IPS-18a (cell line): Measurements from ENCODE around the gene TMEM209.

Source experiments
- H3K27ac ChIP-seq: one replicate; pipeline ENCODE4 v1.5.1; 2013; ENCODE audit warnings: low read length
- H3K27me3 ChIP-seq: one replicate; pipeline ENCODE4 v1.6.1; 2013; ENCODE audit warnings: mild to moderate bottlenecking, low read length; ENCODE audit not compliant: control insufficient read depth, insufficient read depth
- H3K36me3 ChIP-seq: one replicate; pipeline ENCODE4 v1.6.1; 2013; ENCODE audit warnings: low read depth, low read length; ENCODE audit not compliant: control insufficient read depth
- H3K4me1 ChIP-seq: one replicate; pipeline ENCODE4 v1.6.1; 2013; ENCODE audit warnings: low read depth, low read length; ENCODE audit not compliant: control insufficient read depth
- H3K4me3 ChIP-seq: one replicate; pipeline ENCODE4 v1.5.1; 2013; ENCODE audit warnings: low read length
- H3K9ac ChIP-seq: one replicate; pipeline ENCODE4 v1.6.1; 2013; ENCODE audit warnings: mild to moderate bottlenecking, low read length, moderate library complexity
- H3K9me3 ChIP-seq: one replicate; pipeline ENCODE4 v1.6.1; 2013; ENCODE audit warnings: low read depth, low read length; ENCODE audit not compliant: control insufficient read depth

The TMEM209 gene

GRCh38 chr7:130140551-130141160, 64.5 kb downstream of the TMEM209 start:
- Histone ChIP-seq H3K9ac (peak overlapping the region; percentile 83), H3K27ac (peak overlapping the region; percentile 74), H3K36me3 (no peaks in the 10 kb centered on the region), H3K9me3 (no peaks in the 10 kb centered on the region), H3K4me1 (peaks cover 14% of the 10 kb centered on the region), H3K4me3 (peak overlapping the region; percentile 63), H3K27me3 (peaks cover 8% of the 10 kb centered on the region)

GRCh38 chr7:130139193-130139960, 65.8 kb downstream of the TMEM209 start:
- Histone ChIP-seq H3K4me3 (no peak overlapping the region), H3K27me3 (peaks cover 8% of the 10 kb centered on the region), H3K36me3 (no peaks in the 10 kb centered on the region), H3K9me3 (no peaks in the 10 kb centered on the region), H3K9ac (no peak overlapping the region), H3K4me1 (peaks cover 14% of the 10 kb centered on the region), H3K27ac (no peak overlapping the region)

- Histone ChIP-seq H3K36me3 (no peaks in the 10 kb centered on the region), H3K27ac (no peak overlapping the region), H3K9ac (no peak overlapping the region), H3K9me3 (no peaks in the 10 kb centered on the region), H3K4me1 (peaks cover 14% of the 10 kb centered on the region), H3K27me3 (peaks cover 8% of the 10 kb centered on the region), H3K4me3 (no peak overlapping the region)
Observed at GRCh38 chr7:130137207-130137606, 68.0 kb downstream of the TMEM209 start.

- Histone ChIP-seq H3K4me3 (no peak overlapping the region), H3K9ac (no peak overlapping the region), H3K9me3 (no peaks in the 10 kb centered on the region), H3K27ac (no peak overlapping the region), H3K36me3 (no peaks in the 10 kb centered on the region), H3K4me1 (peaks cover 9% of the 10 kb centered on the region), H3K27me3 (peaks cover 8% of the 10 kb centered on the region)
Observed at GRCh38 chr7:130136579-130137167, 68.5 kb downstream of the TMEM209 start.

GRCh38 chr7:130135208-130136205, 69.7 kb downstream of the TMEM209 start:
- H3K9me3 ChIP-seq: no peaks in the 10 kb centered on the region
- no peak overlapping the region for H3K4me3 ChIP-seq
- H3K27me3 ChIP-seq: peaks cover 8% of the 10 kb centered on the region
- H3K36me3 ChIP-seq: no peaks in the 10 kb centered on the region
- no peak overlapping the region for H3K27ac ChIP-seq
- H3K9ac ChIP-seq: no peak overlapping the region
- H3K4me1 ChIP-seq: no peaks in the 10 kb centered on the region

GRCh38 chr7:130134726-130135125, 70.5 kb downstream of the TMEM209 start:
- Histone ChIP-seq H3K27ac (no peak overlapping the region), H3K36me3 (peaks cover under 1% of the 10 kb centered on the region), H3K9me3 (no peaks in the 10 kb centered on the region), H3K4me1 (no peaks in the 10 kb centered on the region), H3K4me3 (no peak overlapping the region), H3K27me3 (peaks cover under 1% of the 10 kb centered on the region), H3K9ac (no peak overlapping the region)

- Histone ChIP-seq H3K9ac (no peak overlapping the region), H3K27me3 (no peaks in the 10 kb centered on the region), H3K27ac (no peak overlapping the region), H3K9me3 (no peaks in the 10 kb centered on the region), H3K4me3 (no peak overlapping the region), H3K36me3 (peaks cover 6% of the 10 kb centered on the region), H3K4me1 (no peaks in the 10 kb centered on the region)
Observed at GRCh38 chr7:130134106-130134636, 71.0 kb downstream of the TMEM209 start.

- H3K4me3 ChIP-seq: no peak overlapping the region
- no peak overlapping the region for H3K27ac ChIP-seq
- no peaks in the 10 kb centered on the region for H3K9me3 ChIP-seq
- no peaks in the 10 kb centered on the region for H3K4me1 ChIP-seq
- H3K9ac ChIP-seq: no peak overlapping the region
- H3K36me3 ChIP-seq: peaks cover 10% of the 10 kb centered on the region
- no peaks in the 10 kb centered on the region for H3K27me3 ChIP-seq
Observed at GRCh38 chr7:130133029-130133782, 72.0 kb downstream of the TMEM209 start.

GRCh38 chr7:130131964-130132875, 73.0 kb downstream of the TMEM209 start:
- Histone ChIP-seq H3K36me3 (peaks cover 10% of the 10 kb centered on the region), H3K4me1 (no peaks in the 10 kb centered on the region), H3K9ac (no peak overlapping the region), H3K9me3 (no peaks in the 10 kb centered on the region), H3K27me3 (no peaks in the 10 kb centered on the region), H3K4me3 (no peak overlapping the region), H3K27ac (no peak overlapping the region)
